Chondrocyte (in vitro differentiated cells): ENCODE results near the gene AMIGO1. TPM values are rescaled to one million over a fixed set of nuclear protein-coding genes. Genes with fewer than 3 reads are reported as not detected.

Experiments used
- DNase-seq: peaks from one replicate; pipeline ENCODE4 v3.0.0; 2021; ENCODE audit warnings: mixed read lengths, low spot score
- H3K27ac Mint-ChIP-seq: one replicate; pipeline ENCODE4 v1.8.0; 2021; ENCODE audit warnings: mild to moderate bottlenecking, moderate library complexity, mixed read lengths; ENCODE audit not compliant: unreplicated experiment
- H3K27me3 Mint-ChIP-seq: 2 replicates; pipeline ENCODE4 v1.8.0; 2021; ENCODE audit warnings: low read depth, mixed read lengths
- H3K36me3 Mint-ChIP-seq: 2 replicates; pipeline ENCODE4 v1.8.0; 2021; ENCODE audit warnings: low read depth, mixed read lengths
- H3K4me1 Mint-ChIP-seq: 2 replicates; pipeline ENCODE4 v1.8.0; 2021; ENCODE audit warnings: low read depth, mild to moderate bottlenecking, mixed read lengths
- H3K4me3 Mint-ChIP-seq: one replicate; pipeline ENCODE4 v1.8.0; 2021; ENCODE audit warnings: mild to moderate bottlenecking, moderate library complexity, mixed read lengths; ENCODE audit not compliant: unreplicated experiment
- H3K9me3 Mint-ChIP-seq: 2 replicates; pipeline ENCODE4 v1.8.0; 2021; ENCODE audit warnings: low read depth, mixed read lengths
- total RNA-seq: library from RNA; stranded (reverse); gene quantifications from 3 replicates; pipeline ENCODE4 v1.2.1, GENCODE V29; 2021
- TF ChIP-seq, protein P1 (sequence below): fragments of 200-600 bp; sonication (generic); IDR thresholded peaks from 2 replicates; pipeline ENCODE4 v1.5.0; 2021; ENCODE audit warnings: antibody characterized with exemption, mild to moderate bottlenecking, moderate library complexity

The AMIGO1 gene
- total RNA-seq, 1 donor from 2014 or later = 4.6 TPM

DNA sequence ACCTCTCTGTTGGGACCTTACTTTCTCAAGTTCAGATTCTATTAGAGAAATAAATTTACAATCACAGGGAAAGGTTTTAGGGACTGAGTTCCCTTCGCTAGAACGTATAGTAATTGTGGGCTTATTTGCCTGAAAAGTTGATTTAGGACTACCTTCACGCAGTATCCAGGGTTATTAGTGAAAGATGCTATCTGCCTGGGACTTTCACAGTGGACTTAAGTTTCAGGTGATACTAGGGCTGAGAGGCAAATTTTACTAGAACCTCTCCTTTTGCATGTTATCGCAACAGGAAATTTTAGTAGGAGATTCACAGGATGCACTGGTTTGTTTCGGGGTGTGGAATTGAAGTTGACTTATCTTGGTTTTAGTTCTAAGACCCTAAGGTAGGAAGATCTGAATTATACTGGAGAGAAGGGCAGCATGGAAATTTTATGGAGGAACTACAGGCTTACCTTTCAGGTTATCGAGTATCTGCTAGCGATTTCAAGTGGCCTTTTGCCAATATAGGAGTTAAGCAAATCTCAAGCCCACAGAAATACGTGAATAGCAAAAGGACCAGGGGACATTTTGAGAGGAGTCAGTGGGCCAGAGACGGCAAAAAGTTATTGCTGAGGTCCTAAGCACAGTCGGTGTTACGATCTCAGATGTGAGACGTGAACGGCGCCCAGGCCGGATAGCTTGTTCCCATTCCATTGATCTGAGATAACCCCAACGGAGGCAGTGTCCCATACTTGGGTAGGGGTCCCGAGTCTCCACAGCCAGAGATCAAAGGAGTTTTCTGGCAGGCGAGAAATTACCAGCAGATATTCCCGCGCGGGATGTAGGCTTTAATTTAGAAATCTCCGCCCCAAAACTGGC is 38.2 kb upstream of the AMIGO1 start:
- Mint-ChIP-seq H3K36me3 (no peaks in the 10 kb centered on the region), H3K27ac (peak overlapping the region; percentile 99), H3K4me3 (peak overlapping the region; percentile 87), H3K4me1 (peaks cover 45% of the 10 kb centered on the region), H3K9me3 (no peaks in the 10 kb centered on the region), H3K27me3 (peaks cover 2% of the 10 kb centered on the region)
- TF ChIP-seq, protein P1, sequence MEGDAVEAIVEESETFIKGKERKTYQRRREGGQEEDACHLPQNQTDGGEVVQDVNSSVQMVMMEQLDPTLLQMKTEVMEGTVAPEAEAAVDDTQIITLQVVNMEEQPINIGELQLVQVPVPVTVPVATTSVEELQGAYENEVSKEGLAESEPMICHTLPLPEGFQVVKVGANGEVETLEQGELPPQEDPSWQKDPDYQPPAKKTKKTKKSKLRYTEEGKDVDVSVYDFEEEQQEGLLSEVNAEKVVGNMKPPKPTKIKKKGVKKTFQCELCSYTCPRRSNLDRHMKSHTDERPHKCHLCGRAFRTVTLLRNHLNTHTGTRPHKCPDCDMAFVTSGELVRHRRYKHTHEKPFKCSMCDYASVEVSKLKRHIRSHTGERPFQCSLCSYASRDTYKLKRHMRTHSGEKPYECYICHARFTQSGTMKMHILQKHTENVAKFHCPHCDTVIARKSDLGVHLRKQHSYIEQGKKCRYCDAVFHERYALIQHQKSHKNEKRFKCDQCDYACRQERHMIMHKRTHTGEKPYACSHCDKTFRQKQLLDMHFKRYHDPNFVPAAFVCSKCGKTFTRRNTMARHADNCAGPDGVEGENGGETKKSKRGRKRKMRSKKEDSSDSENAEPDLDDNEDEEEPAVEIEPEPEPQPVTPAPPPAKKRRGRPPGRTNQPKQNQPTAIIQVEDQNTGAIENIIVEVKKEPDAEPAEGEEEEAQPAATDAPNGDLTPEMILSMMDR = no peak
- no peak for DNase-seq

DNA sequence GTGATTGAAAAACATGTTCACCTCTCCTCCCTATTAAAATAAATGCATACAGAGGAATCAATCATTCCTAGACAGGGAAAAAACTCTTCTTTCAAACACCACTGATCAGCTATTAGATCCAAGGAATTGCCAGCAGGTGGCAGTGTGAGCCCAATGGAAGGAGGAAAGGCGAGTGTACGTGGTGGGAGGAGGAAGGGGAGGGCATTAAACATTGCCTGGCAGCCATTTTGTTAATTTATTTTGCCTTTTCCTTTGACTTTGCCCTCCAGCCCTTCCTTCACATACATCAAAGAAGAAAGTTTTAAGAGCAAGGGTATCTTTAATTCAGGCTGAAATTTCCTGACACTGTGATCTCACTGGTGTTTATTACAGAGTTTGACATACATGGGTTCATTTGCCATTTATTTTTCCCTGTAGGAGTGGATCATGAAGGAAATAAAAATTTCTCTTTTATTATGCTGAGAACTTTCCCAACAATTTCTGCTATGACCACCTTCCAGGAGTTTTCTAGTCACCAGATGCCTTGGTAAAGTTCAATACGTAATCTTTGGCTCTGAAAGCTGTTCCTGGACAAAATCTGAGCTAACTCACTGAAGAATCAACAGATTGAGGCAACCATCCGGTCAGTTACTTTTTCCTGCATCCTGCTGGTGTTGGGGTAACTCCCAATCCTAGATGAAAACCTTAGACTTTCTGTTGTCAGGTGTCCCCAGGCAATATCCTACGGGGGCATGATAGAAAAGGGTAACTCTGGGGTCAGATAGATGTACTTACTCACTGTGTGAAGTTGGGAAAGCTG is 37.0 kb upstream of the AMIGO1 start:
- H3K4me3 Mint-ChIP-seq = peak overlapping the region; percentile 52
- TF ChIP-seq, protein P1 = peak; percentile 97
- DNase-seq = no peak
- no peaks in the 10 kb centered on the region for H3K36me3 Mint-ChIP-seq
- H3K9me3 Mint-ChIP-seq = no peaks in the 10 kb centered on the region
- H3K4me1 Mint-ChIP-seq = peaks cover 42% of the 10 kb centered on the region
- H3K27ac Mint-ChIP-seq = peak overlapping the region; percentile 85
- H3K27me3 Mint-ChIP-seq = peaks cover 4% of the 10 kb centered on the region

DNA sequence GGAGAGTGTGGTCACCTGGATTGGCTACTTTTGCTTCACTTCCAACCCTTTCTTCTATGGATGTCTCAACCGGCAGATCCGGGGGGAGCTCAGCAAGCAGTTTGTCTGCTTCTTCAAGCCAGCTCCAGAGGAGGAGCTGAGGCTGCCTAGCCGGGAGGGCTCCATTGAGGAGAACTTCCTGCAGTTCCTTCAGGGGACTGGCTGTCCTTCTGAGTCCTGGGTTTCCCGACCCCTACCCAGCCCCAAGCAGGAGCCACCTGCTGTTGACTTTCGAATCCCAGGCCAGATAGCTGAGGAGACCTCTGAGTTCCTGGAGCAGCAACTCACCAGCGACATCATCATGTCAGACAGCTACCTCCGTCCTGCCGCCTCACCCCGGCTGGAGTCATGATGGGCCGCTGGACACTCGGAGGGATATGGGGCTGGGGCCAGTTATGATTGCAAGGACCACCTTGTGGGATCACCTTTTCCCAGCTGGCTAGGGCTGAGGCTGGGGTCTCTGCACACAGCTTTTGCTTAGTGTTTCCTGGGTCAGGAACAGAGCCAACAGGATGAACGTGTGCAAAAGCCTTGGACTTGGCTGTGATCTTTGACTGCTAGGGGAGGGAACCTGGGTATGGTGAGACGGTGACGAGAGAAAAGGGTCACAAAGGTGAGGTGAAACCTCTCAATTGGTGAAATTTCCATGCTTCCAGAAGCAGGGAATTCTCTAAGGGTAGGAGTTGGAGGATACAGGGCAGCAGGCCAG is 34.6 kb upstream of the AMIGO1 start:
- H3K4me3 Mint-ChIP-seq = no peak overlapping the region
- no peak overlapping the region for H3K27ac Mint-ChIP-seq
- peaks cover 6% of the 10 kb centered on the region for H3K27me3 Mint-ChIP-seq
- H3K4me1 Mint-ChIP-seq = peaks cover 20% of the 10 kb centered on the region
- H3K36me3 Mint-ChIP-seq = no peaks in the 10 kb centered on the region
- TF ChIP-seq, protein P1 = no peak
- no peaks in the 10 kb centered on the region for H3K9me3 Mint-ChIP-seq
- no peak for DNase-seq

DNA sequence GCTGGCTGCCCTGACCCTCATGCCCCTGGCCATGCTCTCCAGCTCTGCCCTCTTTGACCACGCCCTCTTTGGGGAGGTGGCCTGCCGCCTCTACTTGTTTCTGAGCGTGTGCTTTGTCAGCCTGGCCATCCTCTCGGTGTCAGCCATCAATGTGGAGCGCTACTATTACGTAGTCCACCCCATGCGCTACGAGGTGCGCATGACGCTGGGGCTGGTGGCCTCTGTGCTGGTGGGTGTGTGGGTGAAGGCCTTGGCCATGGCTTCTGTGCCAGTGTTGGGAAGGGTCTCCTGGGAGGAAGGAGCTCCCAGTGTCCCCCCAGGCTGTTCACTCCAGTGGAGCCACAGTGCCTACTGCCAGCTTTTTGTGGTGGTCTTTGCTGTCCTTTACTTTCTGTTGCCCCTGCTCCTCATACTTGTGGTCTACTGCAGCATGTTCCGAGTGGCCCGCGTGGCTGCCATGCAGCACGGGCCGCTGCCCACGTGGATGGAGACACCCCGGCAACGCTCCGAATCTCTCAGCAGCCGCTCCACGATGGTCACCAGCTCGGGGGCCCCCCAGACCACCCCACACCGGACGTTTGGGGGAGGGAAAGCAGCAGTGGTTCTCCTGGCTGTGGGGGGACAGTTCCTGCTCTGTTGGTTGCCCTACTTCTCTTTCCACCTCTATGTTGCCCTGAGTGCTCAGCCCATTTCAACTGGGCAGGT is 33.9 kb upstream of the AMIGO1 start:
- TF ChIP-seq, protein P1 = no peak
- Mint-ChIP-seq H3K4me1 (peaks cover 17% of the 10 kb centered on the region), H3K36me3 (no peaks in the 10 kb centered on the region), H3K9me3 (no peaks in the 10 kb centered on the region), H3K4me3 (no peak overlapping the region), H3K27ac (no peak overlapping the region), H3K27me3 (peaks cover 6% of the 10 kb centered on the region)
- DNase-seq = no peak
